ENCODE measurements around the gene STXBP1. TPM values are rescaled to one million over a fixed set of nuclear protein-coding genes. Genes with fewer than 3 reads are reported as not detected.

STXBP1 gene
- total RNA-seq, 2 experiments from 2014 or later, result 17.4 to 17.8 TPM

Other genes with a start within 250 kb of the STXBP1 start
- gene SLC2A8, start 215.1 kb upstream of the STXBP1 start, total RNA-seq, result 1 to 10 TPM; 3.4 TPM
- gene ZNF79, start 187.9 kb upstream of the STXBP1 start, total RNA-seq, result 1 to 10 TPM; 7.9 to 8.1 TPM
- gene RPL12, start 160.9 kb upstream of the STXBP1 start, total RNA-seq, result 1,000 to 10,000 TPM; 3,038 to 3,119 TPM
- gene LRSAM1, start 160.8 kb upstream of the STXBP1 start, total RNA-seq, result 1 to 10 TPM; 8.8 to 9.9 TPM
- under 1 TPM in 1 of 2 experiments, not detected in 1; 0.07 TPM for gene CFAP157, start 94.7 kb downstream of the STXBP1 start, total RNA-seq
- gene PTRH1, start 103.4 kb downstream of the STXBP1 start, total RNA-seq, result 10 to 100 TPM; 23.3 to 24.1 TPM
- under 1 TPM; 0.50 to 0.79 TPM for gene TTC16, start 103.8 kb downstream of the STXBP1 start, total RNA-seq
- 10 to 100 TPM; 11.8 to 12.7 TPM for gene TOR2A, start 123.0 kb downstream of the STXBP1 start, total RNA-seq
- gene SH2D3C, start 166.4 kb downstream of the STXBP1 start, total RNA-seq, result 10 to 100 TPM; 27.2 to 27.3 TPM
- gene CDK9, start 173.8 kb downstream of the STXBP1 start, total RNA-seq, result 10 to 100 TPM; 64.6 to 73.6 TPM
- gene FPGS, start 190.6 kb downstream of the STXBP1 start, total RNA-seq, result 10 to 100 TPM; 67.8 to 73.0 TPM
- gene ENG, start 242.4 kb downstream of the STXBP1 start, total RNA-seq, result 10 to 100 TPM; 10.5 to 11.6 TPM

Measured in activated naive CD4-positive, alpha-beta T cell treated with anti-CD3 and anti-CD28 coated beads for 36 hours (primary cell).